OCI-LY7 (cell line): ENCODE results near the gene MARCHF11.

Source experiments
- CTCF ChIP-seq: fragments of 200-600 bp; sonication (generic); conservative IDR thresholded peaks from 2 replicates; pipeline ENCODE4 v1.5.1; 2014; ENCODE audit warnings: mild to moderate bottlenecking, antibody characterized with exemption, low read length, moderate library complexity, mixed read lengths
- EZH2phosphoT487 ChIP-seq: fragments of 200-600 bp; sonication (generic); IDR thresholded peaks from 2 replicates; pipeline ENCODE4 v1.6.1; 2018; ENCODE audit warnings: low read depth, borderline replicate concordance, mild to moderate bottlenecking, mixed run types, antibody characterized with exemption, low read length, moderate library complexity, mixed read lengths

GRCh38 chr5:16034319-16035001 lies 145.1 kb downstream of the MARCHF11 start:
- TF ChIP-seq CTCF (no peak), EZH2phosphoT487 (no peak)
